Suppressor macrophage treated with lipopolysaccharide for 4 hours (primary cell): ENCODE data around the gene SPNS2.
A peak's percentile ranks its signal among the peaks of the same experiment; 100 is the strongest.

Source experiments
- DNase-seq: peaks from one replicate; pipeline ENCODE4 v3.0.0-alpha.2; 2020

SPNS2 gene

DNA sequence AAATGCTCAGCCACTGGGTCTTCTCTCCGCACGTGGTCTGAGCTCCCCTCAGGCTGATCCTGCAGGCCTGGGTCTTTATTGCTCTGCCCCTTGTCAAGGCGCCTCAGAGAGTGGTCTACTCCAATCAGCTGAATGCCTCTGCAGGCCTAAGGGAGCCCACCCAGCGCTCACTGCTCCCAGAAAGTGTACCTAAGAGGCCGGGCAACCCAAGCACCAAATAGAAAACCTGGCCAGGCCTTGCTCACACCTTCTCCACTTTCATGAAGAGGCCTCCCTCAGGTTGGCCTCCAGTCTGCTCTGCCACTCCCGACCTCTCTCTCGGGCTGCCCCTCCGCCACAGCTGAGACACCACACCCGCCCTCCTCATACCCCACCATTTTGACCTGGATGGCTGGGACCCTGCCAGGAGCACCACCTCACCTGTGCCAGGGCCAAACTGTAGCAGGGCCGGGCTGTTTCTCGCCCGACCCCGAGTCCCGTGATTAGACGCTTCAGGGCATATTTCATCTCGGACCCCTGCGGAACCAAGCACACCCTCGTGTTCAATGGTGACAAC is 55.8 kb downstream of the SPNS2 start:
- no peak for DNase-seq

DNA sequence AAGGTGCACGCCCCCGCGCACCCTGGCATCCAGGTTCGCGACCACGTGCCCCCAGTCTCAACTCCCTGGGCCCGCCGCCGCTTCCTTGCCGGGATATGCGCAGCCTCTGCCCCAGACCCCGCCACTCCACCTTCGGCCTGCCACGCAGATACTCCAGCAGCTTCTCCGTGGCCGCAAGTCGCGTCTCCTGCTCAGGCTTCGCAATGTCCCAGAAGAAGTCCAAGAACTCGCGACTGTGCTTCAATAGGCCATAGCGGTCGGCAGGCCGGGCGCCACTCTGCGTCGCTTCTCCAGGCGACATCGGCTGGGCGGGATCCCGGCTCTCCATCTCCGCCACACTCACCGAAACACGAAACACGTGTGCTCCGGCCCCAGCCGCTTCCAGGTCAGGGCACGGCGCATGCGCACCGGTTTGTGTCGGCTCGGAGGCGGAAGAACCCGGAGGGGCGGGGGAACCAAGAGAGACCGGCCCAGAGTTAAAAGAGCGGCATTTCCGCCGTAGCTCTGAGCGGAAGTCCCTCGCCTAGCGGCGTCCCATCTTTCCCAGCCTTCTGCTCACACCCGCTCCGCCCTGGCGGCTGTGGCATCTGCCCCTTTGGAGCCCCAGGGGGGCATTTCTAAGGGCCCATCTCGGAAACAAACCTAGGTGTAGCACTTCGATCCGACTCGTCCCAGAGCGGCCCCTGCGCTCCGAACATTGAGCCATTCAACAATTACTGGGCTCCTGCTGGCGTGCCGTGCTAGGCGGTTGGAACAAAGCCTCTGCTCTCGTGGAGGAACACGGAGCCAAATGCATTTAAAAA is 56.5 kb downstream of the SPNS2 start, which contains the start of gene MYBBP1A:
Gene MYBBP1A, minus strand, starts transcription at position 388 of the 803 bp plus-strand sequence. Its CDS starts 60 bp downstream, at position 328.
- DNase-seq, result peak; percentile 99

DNA sequence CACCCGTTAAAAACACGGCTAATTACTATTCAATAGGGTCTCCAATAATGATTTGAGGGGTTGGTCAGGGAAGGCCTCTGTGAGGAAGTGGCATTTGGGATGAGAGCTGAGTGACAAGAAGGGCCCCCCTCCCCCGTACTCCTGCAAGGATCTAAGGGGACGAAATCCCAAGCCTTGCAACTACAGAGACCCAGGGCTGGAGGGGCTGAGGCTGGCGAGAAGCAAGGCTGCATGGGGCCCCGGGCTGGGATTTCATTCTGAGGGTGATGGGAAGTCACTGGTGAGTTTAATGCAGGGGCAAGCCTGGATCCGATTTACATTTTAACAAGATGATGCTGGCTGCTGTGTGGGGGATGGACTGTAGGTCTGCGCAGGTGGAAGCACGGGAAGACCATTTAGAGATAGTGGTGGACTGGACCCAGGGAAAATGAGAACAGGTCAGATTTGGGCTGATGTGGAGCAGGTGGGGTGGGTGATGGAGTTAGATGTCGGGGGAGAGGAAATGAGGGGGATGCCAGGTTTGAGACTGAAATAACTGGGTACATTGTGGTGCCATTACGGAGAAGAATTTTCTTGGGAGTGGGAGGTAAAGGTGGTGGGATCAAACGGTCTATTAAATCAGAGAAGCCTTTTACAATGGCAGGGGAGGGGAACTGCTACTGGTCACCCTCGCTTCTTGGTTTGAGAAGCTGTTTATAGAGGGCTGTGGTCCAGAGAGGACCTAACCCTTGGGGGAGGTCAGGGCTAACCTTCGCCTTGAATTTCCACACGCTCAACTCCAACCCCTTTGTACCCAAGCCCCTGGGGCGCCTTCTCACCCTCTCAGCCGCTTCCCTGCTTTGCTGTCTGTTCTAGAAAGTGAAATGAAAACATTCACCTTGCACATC is 57.4 kb downstream of the SPNS2 start:
- DNase-seq, result no peak

DNA sequence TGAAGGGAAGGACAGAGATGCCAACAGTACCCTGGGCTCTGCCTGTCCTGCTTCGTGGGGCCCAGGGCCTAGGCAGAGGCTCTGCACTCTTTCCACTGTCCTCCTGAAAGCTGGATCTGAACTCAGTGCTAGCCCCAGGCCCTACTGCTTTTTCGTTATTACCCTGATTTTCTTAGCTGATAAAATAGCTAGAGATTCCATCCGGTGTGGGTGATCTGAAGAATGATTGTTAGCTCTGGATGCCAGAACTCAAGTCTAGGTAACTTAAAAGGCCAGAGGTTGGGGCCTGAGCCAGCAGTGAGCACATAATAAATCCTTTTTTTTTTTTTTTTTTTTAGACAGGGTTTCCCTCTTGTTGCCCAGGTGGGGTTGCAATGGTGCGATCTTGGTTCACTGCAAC is 58.3 kb downstream of the SPNS2 start:
- DNase-seq, result no peak

DNA sequence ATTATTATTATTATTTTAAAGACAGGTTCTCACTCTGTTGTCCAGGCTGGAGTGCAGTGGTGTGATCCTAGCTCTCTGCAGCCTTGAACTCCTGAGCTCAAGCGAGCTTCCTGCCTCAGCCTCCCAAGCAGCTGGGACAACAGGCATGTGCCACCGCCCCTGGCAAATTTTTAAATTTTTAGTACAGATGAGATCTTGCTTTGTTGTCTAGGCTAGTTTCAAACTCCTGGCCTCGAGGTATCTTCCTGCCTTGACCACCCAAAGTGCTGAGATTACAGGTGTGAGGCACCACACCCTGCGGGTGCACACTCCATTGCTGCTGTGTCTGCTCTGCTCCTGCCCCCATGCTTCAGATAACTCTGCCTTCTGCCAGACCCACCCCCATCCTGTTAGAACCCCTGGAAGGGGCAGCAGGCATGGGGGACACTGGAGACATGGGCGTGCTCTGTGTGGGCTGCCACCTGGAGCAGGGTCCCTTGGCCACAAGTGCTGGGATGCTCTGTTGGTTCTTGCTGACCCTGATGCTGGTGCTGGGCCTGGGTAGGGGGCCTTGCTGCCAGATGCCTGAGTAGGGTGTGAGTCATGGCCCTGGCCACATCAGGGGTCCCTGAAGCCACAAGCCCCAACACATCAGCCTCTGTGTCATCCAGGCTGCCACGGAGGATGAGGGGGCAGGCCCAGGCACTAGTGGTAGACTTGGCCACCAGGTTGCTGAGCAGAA is 59.1 kb downstream of the SPNS2 start:
- DNase-seq, result no peak

GRCh38 chr17:4558347-4558971 is 59.8 kb downstream of the SPNS2 start:
- no peak for DNase-seq

DNA sequence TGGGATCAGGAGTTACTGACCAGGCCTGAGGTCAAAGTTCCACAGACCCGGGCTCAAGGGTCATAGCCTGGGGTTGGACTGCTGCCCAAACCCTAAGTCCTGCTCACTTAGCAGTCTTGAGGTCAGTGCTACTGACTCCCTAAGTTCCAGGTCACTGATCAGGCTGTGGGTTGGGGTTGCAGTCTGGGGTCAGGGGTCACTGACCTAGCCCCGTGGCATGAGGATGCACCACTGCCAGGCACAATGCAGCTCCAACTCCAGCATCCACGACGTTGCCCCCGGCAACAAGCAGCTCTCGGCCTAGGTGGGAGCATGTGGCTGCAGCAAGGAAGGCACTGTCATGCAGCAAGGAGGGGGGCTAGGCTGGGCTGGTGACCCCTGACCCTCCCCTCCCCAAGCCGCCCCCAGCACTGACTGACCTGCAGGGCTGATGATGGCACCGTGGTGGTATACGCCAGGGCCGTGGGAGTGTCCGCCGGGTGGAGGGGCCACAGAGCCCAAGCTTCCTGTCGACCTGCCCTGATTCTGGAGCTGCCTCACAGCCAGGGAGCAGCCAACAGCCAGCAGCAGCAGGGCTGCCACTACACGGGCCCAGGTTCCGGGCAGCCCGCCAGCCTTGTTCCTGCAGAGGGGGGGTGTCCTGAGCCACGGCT is 60.6 kb downstream of the SPNS2 start:
- no peak for DNase-seq

GRCh38 chr17:4559966-4560365 is 61.3 kb downstream of the SPNS2 start:
- no peak for DNase-seq

DNA sequence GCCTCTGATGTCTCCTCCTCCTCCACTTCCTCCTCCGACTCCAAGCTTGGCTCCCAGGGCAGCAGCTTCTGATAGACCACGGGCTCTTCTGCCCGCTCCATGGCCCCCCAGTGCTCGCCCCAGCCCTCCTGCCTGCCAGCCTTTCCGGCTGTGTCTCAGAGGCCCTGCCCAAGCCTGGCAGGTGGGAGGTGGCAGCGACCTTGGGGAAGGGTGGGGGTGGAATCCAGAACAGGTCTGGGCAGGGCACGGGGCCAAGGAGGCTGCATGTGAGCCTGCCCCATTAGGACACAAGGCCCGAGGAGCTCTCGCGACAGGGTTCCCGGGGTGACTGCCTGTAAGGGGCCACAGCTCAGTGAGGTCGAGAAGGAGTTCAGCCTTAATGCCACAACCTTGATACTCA is 61.7 kb downstream of the SPNS2 start, which contains the start of gene GGT6:
Gene GGT6, minus strand, starts transcription at position 157 of the 400 bp plus-strand sequence. Its CDS starts 56 bp downstream, at position 101.
- DNase-seq, result no peak

DNA sequence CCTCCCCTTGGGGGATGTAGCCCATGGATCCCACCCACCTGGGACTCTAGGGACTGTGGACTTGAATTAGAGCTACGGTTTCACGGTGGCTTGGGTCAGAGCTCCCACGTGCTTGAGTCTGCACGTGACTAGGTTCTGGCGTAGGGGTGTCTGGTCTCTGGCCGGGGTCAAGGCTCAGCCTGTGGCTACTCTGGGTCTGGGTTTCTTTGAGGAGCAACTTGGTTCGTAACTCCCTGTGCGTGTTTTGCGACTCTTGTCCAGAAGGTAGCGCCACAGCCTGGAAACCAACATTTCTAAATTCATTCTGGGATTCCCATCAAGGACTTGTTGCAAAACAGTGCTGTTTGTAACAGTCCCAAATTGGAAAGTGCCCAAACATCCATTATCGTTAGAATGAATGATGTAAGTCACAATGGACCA is 62.2 kb downstream of the SPNS2 start:
- DNase-seq, result no peak

DNA sequence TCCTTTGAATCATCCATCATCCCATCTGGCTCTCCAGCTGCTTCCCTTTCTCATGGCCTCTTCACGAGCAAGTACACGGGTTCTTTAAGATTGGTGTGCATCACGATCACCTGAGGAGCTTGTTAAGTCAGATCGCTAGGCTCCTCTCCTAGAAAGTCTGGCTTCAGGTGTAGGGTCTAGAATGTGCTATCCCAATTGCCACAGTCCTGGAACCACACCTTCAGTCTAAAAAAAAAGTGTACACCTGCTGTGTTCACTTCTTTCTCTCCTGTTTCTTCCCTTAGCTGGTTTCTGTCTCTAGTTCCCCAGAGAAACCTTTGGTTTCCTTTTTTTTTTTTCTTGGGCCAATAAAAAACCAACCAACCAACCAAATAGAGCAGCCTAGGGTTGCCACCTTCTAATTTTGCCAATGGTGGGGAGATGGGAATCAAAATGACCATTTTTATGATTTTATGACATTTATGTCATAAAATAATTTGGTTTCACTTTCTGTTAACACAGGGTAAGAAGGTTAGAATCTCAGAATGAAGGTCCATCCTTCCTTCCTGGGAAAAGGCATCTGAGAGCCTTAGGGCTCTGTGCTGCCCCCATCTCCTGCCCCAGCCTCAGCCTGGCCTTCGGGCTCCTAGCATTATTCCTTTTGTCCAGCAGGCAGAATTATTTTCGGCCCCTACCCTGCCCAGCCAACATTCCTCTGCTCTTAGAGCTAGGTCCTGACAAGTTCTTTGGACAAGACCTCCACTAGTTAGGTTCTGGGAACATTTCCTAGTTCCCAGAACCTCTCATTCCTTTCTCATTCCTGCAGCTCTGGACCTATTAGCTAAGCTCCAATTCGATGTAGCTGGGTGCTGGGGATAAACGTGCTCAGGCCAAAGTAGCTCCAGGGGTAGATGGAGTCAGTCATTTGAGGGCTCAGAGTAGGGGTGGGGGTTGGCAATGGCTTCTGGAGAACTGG is 63.6 kb downstream of the SPNS2 start:
- no peak for DNase-seq

DNA sequence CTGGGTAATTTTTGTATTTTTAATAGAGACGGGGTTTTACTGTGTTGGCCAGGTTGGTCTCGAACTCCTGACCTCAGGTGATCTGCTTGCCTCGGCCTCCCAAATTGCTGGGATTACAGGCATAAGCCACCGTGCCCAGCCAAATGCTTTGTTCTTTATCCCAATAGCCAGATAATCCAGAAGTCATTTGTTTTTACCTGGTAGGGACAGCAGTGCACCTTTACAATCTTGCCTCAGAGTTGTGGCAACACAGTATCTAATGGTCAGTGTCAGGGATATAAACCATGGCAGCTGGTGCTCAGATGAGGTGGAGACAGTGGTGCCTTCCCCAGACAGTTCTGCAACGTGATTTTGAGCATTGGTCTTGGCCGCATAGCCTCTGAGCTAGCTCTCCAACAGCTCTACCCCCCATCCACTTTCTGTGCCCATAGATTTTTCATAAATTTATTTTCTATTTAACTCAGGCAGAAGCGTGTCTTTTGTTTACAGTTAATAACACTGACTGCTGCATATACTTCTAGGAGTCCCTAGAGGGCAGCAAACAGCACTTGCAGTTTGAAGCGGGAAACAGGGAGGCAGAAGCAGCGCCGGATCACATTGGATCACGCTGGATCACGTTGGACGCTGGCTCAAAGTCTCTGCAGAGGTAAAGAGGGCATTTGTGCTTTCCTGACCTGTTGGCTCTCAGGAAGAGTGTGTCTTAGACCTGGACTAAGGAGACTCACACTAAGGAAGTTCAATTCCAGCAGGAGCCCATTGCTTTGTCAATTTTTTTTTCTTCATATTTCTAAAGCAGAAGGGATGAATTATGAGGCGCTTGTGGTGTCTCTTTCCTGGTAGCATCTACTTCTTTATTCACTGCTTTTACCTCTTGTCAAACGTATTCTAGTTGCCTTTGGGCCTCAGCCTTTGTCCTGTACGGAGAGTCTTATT is 66.8 kb downstream of the SPNS2 start:
- peak; percentile 87 for DNase-seq

DNA sequence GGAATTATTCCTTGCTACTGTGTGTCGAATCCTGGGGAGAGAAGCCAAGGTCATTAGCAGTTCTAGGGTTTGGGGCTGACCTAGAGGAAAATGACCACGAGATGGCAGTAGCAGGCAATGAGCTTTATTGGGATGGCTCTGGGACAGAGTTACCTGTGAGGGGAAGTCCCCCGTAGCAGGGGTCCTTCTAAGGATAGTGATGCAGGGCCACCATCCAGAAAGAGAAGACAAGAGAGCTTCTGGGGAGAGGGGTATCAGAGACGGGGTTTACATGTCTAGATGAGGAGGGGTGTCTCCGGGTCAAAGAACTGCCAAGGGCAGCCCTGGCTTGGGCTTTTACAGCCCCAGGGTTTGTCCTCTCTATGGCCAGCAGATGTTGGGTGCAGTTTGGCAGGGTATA is 68.1 kb downstream of the SPNS2 start:
- DNase-seq, result peak; percentile 73

DNA sequence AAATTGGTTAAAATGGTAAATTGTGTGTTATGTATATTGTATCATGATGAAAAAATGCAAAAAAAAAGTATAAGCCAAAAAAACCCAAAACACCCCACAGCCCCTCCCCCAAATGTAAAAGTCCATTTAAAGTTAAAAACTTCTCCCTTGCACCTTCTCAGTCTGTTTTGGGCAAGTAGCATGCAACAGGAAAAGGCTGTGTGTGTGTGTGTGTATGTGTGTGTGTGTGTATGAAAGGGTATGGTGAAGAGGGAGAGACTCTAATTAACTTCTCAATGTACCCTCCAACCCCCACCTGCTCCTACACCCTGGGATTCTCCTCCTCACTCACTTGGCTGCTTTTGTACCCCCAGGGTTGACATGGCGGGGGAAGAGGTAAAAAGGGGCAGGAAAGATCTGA is 70.9 kb downstream of the SPNS2 start:
- no peak for DNase-seq

GRCh38 chr17:4572131-4572530 is 73.5 kb downstream of the SPNS2 start:
- DNase-seq, result no peak

- DNase-seq, result no peak
Observed at GRCh38 chr17:4573115-4573514, 74.4 kb downstream of the SPNS2 start.

GRCh38 chr17:4573669-4574068 is 75.0 kb downstream of the SPNS2 start:
- DNase-seq, result peak; percentile 90

DNA sequence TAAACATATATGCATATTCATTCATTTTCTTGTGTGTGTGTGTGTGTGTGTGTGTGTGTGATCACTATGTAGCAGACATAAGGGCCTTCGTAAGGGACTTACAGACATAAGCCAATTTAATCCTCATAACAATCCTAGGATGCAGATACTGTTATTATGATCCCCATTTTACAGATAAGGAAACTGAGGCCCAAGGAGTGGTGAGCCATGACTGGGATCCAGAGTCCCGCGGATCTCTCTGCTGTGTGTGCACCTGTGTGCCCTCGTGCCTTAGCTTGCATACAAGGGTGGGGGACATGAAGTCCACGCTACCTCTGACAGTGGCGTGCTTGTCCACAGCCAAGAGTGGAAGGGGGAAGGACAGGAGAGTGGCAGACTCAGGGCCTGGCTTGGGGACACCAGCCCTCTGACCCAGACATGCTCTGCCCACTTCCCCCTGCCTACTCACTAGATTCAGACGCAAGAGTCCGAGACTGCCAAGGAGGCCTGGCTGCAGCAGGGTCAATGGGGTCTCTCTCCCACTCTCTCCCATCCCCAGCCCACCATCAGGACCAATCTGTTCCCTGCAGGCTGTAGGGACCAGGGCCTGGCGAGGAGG is 75.9 kb downstream of the SPNS2 start:
- DNase-seq, result no peak

- no peak for DNase-seq
Observed at GRCh38 chr17:4576161-4576558, 77.5 kb downstream of the SPNS2 start.
